Measurements from ENCODE around the gene BCL11B. TPM values are rescaled to one million over a fixed set of nuclear protein-coding genes. Genes with fewer than 3 reads are reported as not detected.
A peak's percentile ranks its signal among the peaks of the same experiment; 100 is the strongest.

The BCL11B gene
- total and polyA plus RNA-seq, 10 of the 15 experiments (the other 5 are each of a cell fraction or from before 2014, with no cell fraction given), result 0.38 to 5.5 (median 1.3) TPM

DNA sequence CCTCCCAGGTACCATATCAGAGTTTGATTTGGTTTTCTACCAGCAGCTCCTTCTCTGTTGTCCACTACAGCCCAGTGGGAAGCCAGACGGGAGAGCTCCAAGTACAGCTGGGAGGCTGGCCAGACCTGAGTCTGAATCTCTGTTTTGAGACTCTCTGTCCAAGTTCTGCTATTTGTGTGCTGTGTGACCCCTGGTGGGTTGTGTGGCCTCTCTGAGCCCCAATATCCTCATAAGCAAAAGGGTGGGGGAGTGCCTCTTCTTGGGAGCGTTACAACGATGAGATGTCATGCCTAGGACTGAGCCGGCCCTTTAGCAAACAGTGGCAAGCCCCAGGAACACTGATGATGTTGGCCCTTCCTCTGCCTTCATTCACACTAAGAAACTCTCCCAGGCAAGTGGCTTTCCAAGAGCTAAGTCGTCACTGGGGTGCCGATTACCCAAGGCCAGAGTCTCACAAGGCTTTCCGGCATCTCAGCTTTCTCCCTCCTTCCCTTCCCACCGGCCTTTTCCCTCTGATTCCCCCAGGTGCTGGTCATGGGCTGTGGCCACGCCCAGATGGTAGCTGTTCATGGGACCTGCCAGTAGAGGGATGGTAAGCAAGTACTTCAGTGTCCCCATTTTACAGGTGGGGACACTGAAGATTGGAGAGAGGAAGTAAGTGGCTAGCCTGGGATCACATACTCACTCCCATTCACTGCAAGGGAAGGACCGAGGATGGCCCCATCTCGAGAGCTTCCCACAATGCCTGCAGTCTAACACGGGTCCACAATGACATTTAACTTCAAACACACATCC is 47.7 kb downstream of the BCL11B start:
- BruUV-seq (replicated peaks), result no TSS peak
- SMC1A ChIA-PET (ENCODE audit: uncharacterized antibody, unreplicated experiment), result interaction anchor here (1.0 kb wide), 1 partner anchor 1078 kb away, joined by 3 read pairs; no protein-coding TSS in a partner anchor
- no peak overlapping the region for H3K4me3 ChIP-seq
- no peaks in the 10 kb centered on the region for H3K4me1 ChIP-seq (ENCODE audit: control insufficient read depth, insufficient read depth, low read length)
- POLR2A ChIA-PET, result no interaction called here
- WGBS (ENCODE audit: insufficient coverage, insufficient replicate concordance, low lambda C conversion rate, missing lambda C conversion rate), result 31% methylated on average over 12 of the region's 12 CpGs
- in situ Hi-C loops (cut with MboI) (no loop called here), intact Hi-C loops (cut with micrococcal nuclease; ENCODE audit: unreplicated experiment) (no loop called here)
- no peak overlapping the region for H2AFZ ChIP-seq (ENCODE audit: control insufficient read depth, low read depth, low read length)
- DNase-seq (ENCODE audit: low read depth, low spot score) (no peak), ATAC-seq (peak; percentile 34; the same call in 1 of the 3 replicates), FAIRE-seq (no peak)
- H3K79me2 ChIP-seq (ENCODE audit: control insufficient read depth, insufficient read depth, low read length), result no peaks in the 10 kb centered on the region
- no peaks in the 10 kb centered on the region for H3K36me3 ChIP-seq (ENCODE audit: control insufficient read depth in 2 of 2, insufficient read depth in 2 of 2, low read length in 1 of 2)
- no peak overlapping the region for H3K9ac ChIP-seq (ENCODE audit: control insufficient read depth, insufficient read depth, low read length)
- H3K9me3 ChIP-seq (replicated peaks; ENCODE audit: control insufficient read depth, insufficient read depth, low read length), result no peaks in the 10 kb centered on the region
- TF ChIP-seq, protein P1, sequence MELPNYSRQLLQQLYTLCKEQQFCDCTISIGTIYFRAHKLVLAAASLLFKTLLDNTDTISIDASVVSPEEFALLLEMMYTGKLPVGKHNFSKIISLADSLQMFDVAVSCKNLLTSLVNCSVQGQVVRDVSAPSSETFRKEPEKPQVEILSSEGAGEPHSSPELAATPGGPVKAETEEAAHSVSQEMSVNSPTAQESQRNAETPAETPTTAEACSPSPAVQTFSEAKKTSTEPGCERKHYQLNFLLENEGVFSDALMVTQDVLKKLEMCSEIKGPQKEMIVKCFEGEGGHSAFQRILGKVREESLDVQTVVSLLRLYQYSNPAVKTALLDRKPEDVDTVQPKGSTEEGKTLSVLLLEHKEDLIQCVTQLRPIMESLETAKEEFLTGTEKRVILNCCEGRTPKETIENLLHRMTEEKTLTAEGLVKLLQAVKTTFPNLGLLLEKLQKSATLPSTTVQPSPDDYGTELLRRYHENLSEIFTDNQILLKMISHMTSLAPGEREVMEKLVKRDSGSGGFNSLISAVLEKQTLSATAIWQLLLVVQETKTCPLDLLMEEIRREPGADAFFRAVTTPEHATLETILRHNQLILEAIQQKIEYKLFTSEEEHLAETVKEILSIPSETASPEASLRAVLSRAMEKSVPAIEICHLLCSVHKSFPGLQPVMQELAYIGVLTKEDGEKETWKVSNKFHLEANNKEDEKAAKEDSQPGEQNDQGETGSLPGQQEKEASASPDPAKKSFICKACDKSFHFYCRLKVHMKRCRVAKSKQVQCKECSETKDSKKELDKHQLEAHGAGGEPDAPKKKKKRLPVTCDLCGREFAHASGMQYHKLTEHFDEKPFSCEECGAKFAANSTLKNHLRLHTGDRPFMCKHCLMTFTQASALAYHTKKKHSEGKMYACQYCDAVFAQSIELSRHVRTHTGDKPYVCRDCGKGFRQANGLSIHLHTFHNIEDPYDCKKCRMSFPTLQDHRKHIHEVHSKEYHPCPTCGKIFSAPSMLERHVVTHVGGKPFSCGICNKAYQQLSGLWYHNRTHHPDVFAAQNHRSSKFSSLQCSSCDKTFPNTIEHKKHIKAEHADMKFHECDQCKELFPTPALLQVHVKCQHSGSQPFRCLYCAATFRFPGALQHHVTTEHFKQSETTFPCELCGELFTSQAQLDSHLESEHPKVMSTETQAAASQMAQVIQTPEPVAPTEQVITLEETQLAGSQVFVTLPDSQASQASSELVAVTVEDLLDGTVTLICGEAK (IDR thresholded peaks at IDR 0.05; ENCODE audit: borderline replicate concordance), result no peak
- TF ChIP-seq, protein P2, sequence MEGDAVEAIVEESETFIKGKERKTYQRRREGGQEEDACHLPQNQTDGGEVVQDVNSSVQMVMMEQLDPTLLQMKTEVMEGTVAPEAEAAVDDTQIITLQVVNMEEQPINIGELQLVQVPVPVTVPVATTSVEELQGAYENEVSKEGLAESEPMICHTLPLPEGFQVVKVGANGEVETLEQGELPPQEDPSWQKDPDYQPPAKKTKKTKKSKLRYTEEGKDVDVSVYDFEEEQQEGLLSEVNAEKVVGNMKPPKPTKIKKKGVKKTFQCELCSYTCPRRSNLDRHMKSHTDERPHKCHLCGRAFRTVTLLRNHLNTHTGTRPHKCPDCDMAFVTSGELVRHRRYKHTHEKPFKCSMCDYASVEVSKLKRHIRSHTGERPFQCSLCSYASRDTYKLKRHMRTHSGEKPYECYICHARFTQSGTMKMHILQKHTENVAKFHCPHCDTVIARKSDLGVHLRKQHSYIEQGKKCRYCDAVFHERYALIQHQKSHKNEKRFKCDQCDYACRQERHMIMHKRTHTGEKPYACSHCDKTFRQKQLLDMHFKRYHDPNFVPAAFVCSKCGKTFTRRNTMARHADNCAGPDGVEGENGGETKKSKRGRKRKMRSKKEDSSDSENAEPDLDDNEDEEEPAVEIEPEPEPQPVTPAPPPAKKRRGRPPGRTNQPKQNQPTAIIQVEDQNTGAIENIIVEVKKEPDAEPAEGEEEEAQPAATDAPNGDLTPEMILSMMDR (IDR thresholded peaks at IDR 0.05 in 2 of 3, conservative IDR thresholded peaks at IDR 0.05 in 1 of 3; ENCODE audit: control insufficient read depth in 2 of 3, extremely low read depth in 1 of 3, insufficient read depth in 1 of 3, low read depth in 3 of 3, low read length in 3 of 3), result peak in 1 of 3 experiments; percentile 15; a peak in 1 of 6 replicates
- CTCF ChIA-PET, result interaction anchor here (0.6 to 1.5 kb wide), 2 partner anchors 31 to 1626 kb away, joined by 3 read pairs; no protein-coding TSS in a partner anchor
- H3K27ac ChIP-seq (ENCODE audit: control insufficient read depth, insufficient read depth), result no peak overlapping the region
- RAD21 ChIA-PET (ENCODE audit: unreplicated experiment), result no interaction called here
- H3K27me3 ChIP-seq (replicated peaks in 1 of 2; ENCODE audit: control insufficient read depth in 2 of 2, insufficient read depth in 2 of 2, low read length in 1 of 2), result no peaks in the 10 kb centered on the region
- no peak overlapping the region for H3K4me2 ChIP-seq (ENCODE audit: control insufficient read depth, insufficient read depth)
- H4K20me1 ChIP-seq (ENCODE audit: control insufficient read depth, insufficient read depth), result no peaks in the 10 kb centered on the region
